GM23338 (cell line): ENCODE measurements around the gene NPAT. TPM values are rescaled to one million over a fixed set of nuclear protein-coding genes. Genes with fewer than 3 reads are reported as not detected.

Source experiments
- ATAC-seq: fragments of 200-7000 bp; cut with Tn5 transposase; 3 replicates; pipeline ENCODE4 v1.9.1; 2020
- DNase-seq: peaks from one replicate; pipeline ENCODE4 v3.0.0-alpha.2; 2015; ENCODE audit warnings: low spot score
- H2AFZ ChIP-seq: fragments of 200-600 bp; sonication (generic); 2 replicates; pipeline ENCODE4 v1.8.0; 2016; ENCODE audit warnings: antibody characterized with exemption, mild to moderate bottlenecking, moderate library complexity
- H3F3A ChIP-seq: fragments of 200-600 bp; sonication (generic); replicated peaks from 2 replicates; pipeline ENCODE4 v1.8.0; 2017; ENCODE audit warnings: antibody characterized with exemption, mixed run types, low read depth
- H3K27ac ChIP-seq: fragments of 200-600 bp; sonication (generic); 2 replicates; pipeline ENCODE4 v1.6.1; 2016; ENCODE audit warnings: low read depth
- H3K27me3 ChIP-seq: fragments of 200-600 bp; sonication (generic); 2 replicates; pipeline ENCODE4 v1.8.0; 2016; ENCODE audit warnings: mild to moderate bottlenecking, mixed run types, moderate library complexity; ENCODE audit not compliant: insufficient read depth
- H3K36me3 ChIP-seq: fragments of 200-600 bp; sonication (generic); 2 replicates; pipeline ENCODE4 v1.8.0; 2016; ENCODE audit warnings: mild to moderate bottlenecking; ENCODE audit not compliant: insufficient read depth
- H3K4me1 ChIP-seq: fragments of 200-600 bp; sonication (generic); 2 replicates; pipeline ENCODE4 v1.8.0; 2016; ENCODE audit warnings: mild to moderate bottlenecking, moderate library complexity; ENCODE audit not compliant: insufficient read depth
- H3K4me2 ChIP-seq: fragments of 200-600 bp; sonication (generic); 2 replicates; pipeline ENCODE4 v1.7.1; 2017; ENCODE audit warnings: mixed run types
- H3K4me3 ChIP-seq: fragments of 200-600 bp; sonication (generic); 2 replicates; pipeline ENCODE4 v1.6.1; 2016; ENCODE audit warnings: mixed run types
- H3K79me2 ChIP-seq: fragments of 200-600 bp; sonication (generic); replicated peaks from 2 replicates; pipeline ENCODE4 v1.8.0; 2017; ENCODE audit warnings: mild to moderate bottlenecking; ENCODE audit not compliant: insufficient read depth
- H3K9me2 ChIP-seq: fragments of 200-600 bp; sonication (generic); 2 replicates; pipeline ENCODE4 v1.8.0; 2017; ENCODE audit not compliant: insufficient read depth
- H4K20me1 ChIP-seq: fragments of 200-600 bp; sonication (generic); replicated peaks from 2 replicates; pipeline ENCODE4 v1.8.0; 2017; ENCODE audit warnings: mild to moderate bottlenecking; ENCODE audit not compliant: insufficient read depth
- H3K27ac Mint-ChIP-seq: 2 replicates; pipeline ENCODE4 v1.8.0; 2020; ENCODE audit warnings: inconsistent platforms, mild to moderate bottlenecking, moderate library complexity, mixed read lengths
- H3K27me3 Mint-ChIP-seq: 3 replicates; pipeline ENCODE4 v1.8.0; 2022; ENCODE audit warnings: low read depth, mild to moderate bottlenecking, moderate library complexity, mixed read lengths, inconsistent platforms; ENCODE audit not compliant: insufficient read depth, poor library complexity
- H3K36me3 Mint-ChIP-seq: 3 replicates; pipeline ENCODE4 v1.8.0; 2021; ENCODE audit warnings: low read depth, mild to moderate bottlenecking, inconsistent platforms, moderate library complexity, mixed read lengths
- H3K4me1 Mint-ChIP-seq: 3 replicates; pipeline ENCODE4 v1.8.0; 2020; ENCODE audit warnings: mild to moderate bottlenecking, inconsistent platforms, mixed read lengths
- H3K4me3 Mint-ChIP-seq: 3 replicates; pipeline ENCODE4 v1.8.0; 2021; ENCODE audit warnings: moderate library complexity, mild to moderate bottlenecking, inconsistent platforms, mixed read lengths
- H3K9me3 Mint-ChIP-seq: 3 replicates; pipeline ENCODE4 v1.8.0; 2020; ENCODE audit warnings: moderate library complexity, mild to moderate bottlenecking, inconsistent platforms, mixed read lengths
- CREB1 ChIP-seq: fragments of 250-450 bp; sonication (Bioruptor Pico); IDR thresholded peaks from 2 replicates; pipeline ENCODE4 v1.5.0; 2020; ENCODE audit warnings: low read depth, mild to moderate bottlenecking, moderate library complexity
- EZH2 ChIP-seq: fragments of 200-600 bp; sonication (generic); IDR thresholded peaks from one replicate; pipeline ENCODE4 v1.8.0; 2017; ENCODE audit warnings: antibody characterized with exemption, mild to moderate bottlenecking, low read depth; ENCODE audit not compliant: unreplicated experiment
- JUNB ChIP-seq: IDR thresholded peaks from one replicate; pipeline ENCODE4 v1.6.1; 2016; ENCODE audit warnings: antibody characterized with exemption; ENCODE audit not compliant: unreplicated experiment
- POLR2AphosphoS5 ChIP-seq: IDR thresholded peaks from 2 replicates; pipeline ENCODE4 v1.6.1; 2016; ENCODE audit warnings: antibody characterized with exemption, low read depth
- STAT1 ChIP-seq: IDR thresholded peaks from one replicate; pipeline ENCODE4 v1.6.1; 2016; ENCODE audit warnings: antibody characterized with exemption; ENCODE audit not compliant: unreplicated experiment
- ZNF331 ChIP-seq: fragments of 250-450 bp; sonication (Bioruptor Pico); IDR thresholded peaks from 2 replicates; pipeline ENCODE4 v1.5.0; 2020; ENCODE audit warnings: low read depth, mild to moderate bottlenecking, moderate library complexity
- polyA plus RNA-seq: library from polyadenylated mRNA; unstranded; fragments of >200 nt; fragmentation: Nextera tagmentation; extraction: Ambion mirVana; gene quantifications from 2 replicates; pipeline ENCODE4 v1.2.1, GENCODE V29; 2016
- total RNA-seq: library from RNA; depleted of rRNA; stranded (reverse); fragments of >200 nt; shearing (Covaris generic); gene quantifications from 2 replicates; pipeline ENCODE4 v1.2.3, GENCODE V29; 2014
- TF ChIP-seq, protein P1 (sequence below), 2 experiments: fragments of 200-600 bp in 1 of 2; sonication (generic) in 1 of 2; conservative IDR thresholded peaks; 2 replicates each; pipeline versions ENCODE4 v1.5.1 to v1.6.1; 2016 to 2017; ENCODE audit warnings: antibody characterized with exemption in 2 of 2, low read depth in 2 of 2, mild to moderate bottlenecking in 2 of 2, moderate library complexity in 1 of 2
- TF ChIP-seq, protein P2 (sequence below): IDR thresholded peaks from 2 replicates; pipeline ENCODE4 v1.6.1; 2016; ENCODE audit warnings: antibody characterized with exemption
- TF ChIP-seq, protein P3 (sequence below): IDR thresholded peaks from one replicate; pipeline ENCODE4 v1.6.1; 2018; ENCODE audit warnings: antibody characterized with exemption; ENCODE audit not compliant: unreplicated experiment
- TF ChIP-seq, protein P4 (sequence below): fragments of 250-450 bp; sonication (Bioruptor Pico); IDR thresholded peaks from 2 replicates; pipeline ENCODE4 v1.5.0; 2020; ENCODE audit warnings: mild to moderate bottlenecking, moderate library complexity

Gene NPAT
- total and polyA plus RNA-seq, 2 experiments from 2014 or later, result 24.2 to 25.1 TPM

DNA sequence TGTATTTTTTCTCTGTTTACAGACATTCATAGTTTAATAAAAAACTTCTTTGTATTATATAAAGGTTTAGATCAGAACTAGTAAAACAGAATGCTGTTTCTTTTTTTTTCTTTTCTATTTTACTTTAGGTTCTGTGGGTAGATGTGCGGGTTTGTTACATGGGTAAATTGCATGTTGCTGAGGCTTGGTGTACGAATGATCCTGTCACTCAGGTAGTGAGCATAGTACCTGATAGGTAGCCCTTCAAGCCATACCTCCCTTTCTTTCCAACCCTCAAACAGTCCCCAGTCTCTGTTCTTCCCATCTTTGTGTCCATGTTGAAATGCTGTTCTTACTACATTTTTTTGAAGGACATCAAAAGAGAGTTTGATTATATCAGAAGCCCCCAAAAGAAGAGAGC, 3.6 kb upstream of the NPAT start:
- Mint-ChIP-seq H3K36me3 (peaks cover 31% of the 10 kb centered on the region; the same call in 2 of the 3 replicates), H3K4me3 (no peak overlapping the region), H3K9me3 (no peaks in the 10 kb centered on the region), H3K4me1 (peaks cover 16% of the 10 kb centered on the region; the same call in 2 of the 3 replicates), H3K27me3 (no peaks in the 10 kb centered on the region), H3K27ac (no peak overlapping the region)
- H3K36me3 ChIP-seq, result peaks cover 10% of the 10 kb centered on the region; the same call in 1 of the 2 replicates
- peaks cover 12% of the 10 kb centered on the region for H4K20me1 ChIP-seq
- no peak overlapping the region for H2AFZ ChIP-seq
- no peaks in the 10 kb centered on the region for H3K9me2 ChIP-seq
- H3K27ac ChIP-seq, result peak overlapping the region; percentile 17; the same call in 1 of the 2 replicates
- H3K27me3 ChIP-seq, result no peaks in the 10 kb centered on the region
- H3K79me2 ChIP-seq, result peaks cover 54% of the 10 kb centered on the region
- no peak overlapping the region for H3K4me3 ChIP-seq
- TF ChIP-seq, protein P1, sequence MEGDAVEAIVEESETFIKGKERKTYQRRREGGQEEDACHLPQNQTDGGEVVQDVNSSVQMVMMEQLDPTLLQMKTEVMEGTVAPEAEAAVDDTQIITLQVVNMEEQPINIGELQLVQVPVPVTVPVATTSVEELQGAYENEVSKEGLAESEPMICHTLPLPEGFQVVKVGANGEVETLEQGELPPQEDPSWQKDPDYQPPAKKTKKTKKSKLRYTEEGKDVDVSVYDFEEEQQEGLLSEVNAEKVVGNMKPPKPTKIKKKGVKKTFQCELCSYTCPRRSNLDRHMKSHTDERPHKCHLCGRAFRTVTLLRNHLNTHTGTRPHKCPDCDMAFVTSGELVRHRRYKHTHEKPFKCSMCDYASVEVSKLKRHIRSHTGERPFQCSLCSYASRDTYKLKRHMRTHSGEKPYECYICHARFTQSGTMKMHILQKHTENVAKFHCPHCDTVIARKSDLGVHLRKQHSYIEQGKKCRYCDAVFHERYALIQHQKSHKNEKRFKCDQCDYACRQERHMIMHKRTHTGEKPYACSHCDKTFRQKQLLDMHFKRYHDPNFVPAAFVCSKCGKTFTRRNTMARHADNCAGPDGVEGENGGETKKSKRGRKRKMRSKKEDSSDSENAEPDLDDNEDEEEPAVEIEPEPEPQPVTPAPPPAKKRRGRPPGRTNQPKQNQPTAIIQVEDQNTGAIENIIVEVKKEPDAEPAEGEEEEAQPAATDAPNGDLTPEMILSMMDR (conservative IDR thresholded peaks at IDR 0.05; ENCODE audit: low read depth in 2 of 2), result no peak
- TF ChIP-seq ZNF331, result no peak
- TF ChIP-seq, protein P2, sequence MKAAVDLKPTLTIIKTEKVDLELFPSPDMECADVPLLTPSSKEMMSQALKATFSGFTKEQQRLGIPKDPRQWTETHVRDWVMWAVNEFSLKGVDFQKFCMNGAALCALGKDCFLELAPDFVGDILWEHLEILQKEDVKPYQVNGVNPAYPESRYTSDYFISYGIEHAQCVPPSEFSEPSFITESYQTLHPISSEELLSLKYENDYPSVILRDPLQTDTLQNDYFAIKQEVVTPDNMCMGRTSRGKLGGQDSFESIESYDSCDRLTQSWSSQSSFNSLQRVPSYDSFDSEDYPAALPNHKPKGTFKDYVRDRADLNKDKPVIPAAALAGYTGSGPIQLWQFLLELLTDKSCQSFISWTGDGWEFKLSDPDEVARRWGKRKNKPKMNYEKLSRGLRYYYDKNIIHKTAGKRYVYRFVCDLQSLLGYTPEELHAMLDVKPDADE, result no peak
- TF ChIP-seq, protein P3, sequence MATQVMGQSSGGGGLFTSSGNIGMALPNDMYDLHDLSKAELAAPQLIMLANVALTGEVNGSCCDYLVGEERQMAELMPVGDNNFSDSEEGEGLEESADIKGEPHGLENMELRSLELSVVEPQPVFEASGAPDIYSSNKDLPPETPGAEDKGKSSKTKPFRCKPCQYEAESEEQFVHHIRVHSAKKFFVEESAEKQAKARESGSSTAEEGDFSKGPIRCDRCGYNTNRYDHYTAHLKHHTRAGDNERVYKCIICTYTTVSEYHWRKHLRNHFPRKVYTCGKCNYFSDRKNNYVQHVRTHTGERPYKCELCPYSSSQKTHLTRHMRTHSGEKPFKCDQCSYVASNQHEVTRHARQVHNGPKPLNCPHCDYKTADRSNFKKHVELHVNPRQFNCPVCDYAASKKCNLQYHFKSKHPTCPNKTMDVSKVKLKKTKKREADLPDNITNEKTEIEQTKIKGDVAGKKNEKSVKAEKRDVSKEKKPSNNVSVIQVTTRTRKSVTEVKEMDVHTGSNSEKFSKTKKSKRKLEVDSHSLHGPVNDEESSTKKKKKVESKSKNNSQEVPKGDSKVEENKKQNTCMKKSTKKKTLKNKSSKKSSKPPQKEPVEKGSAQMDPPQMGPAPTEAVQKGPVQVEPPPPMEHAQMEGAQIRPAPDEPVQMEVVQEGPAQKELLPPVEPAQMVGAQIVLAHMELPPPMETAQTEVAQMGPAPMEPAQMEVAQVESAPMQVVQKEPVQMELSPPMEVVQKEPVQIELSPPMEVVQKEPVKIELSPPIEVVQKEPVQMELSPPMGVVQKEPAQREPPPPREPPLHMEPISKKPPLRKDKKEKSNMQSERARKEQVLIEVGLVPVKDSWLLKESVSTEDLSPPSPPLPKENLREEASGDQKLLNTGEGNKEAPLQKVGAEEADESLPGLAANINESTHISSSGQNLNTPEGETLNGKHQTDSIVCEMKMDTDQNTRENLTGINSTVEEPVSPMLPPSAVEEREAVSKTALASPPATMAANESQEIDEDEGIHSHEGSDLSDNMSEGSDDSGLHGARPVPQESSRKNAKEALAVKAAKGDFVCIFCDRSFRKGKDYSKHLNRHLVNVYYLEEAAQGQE, result no peak
- TF ChIP-seq, protein P4, sequence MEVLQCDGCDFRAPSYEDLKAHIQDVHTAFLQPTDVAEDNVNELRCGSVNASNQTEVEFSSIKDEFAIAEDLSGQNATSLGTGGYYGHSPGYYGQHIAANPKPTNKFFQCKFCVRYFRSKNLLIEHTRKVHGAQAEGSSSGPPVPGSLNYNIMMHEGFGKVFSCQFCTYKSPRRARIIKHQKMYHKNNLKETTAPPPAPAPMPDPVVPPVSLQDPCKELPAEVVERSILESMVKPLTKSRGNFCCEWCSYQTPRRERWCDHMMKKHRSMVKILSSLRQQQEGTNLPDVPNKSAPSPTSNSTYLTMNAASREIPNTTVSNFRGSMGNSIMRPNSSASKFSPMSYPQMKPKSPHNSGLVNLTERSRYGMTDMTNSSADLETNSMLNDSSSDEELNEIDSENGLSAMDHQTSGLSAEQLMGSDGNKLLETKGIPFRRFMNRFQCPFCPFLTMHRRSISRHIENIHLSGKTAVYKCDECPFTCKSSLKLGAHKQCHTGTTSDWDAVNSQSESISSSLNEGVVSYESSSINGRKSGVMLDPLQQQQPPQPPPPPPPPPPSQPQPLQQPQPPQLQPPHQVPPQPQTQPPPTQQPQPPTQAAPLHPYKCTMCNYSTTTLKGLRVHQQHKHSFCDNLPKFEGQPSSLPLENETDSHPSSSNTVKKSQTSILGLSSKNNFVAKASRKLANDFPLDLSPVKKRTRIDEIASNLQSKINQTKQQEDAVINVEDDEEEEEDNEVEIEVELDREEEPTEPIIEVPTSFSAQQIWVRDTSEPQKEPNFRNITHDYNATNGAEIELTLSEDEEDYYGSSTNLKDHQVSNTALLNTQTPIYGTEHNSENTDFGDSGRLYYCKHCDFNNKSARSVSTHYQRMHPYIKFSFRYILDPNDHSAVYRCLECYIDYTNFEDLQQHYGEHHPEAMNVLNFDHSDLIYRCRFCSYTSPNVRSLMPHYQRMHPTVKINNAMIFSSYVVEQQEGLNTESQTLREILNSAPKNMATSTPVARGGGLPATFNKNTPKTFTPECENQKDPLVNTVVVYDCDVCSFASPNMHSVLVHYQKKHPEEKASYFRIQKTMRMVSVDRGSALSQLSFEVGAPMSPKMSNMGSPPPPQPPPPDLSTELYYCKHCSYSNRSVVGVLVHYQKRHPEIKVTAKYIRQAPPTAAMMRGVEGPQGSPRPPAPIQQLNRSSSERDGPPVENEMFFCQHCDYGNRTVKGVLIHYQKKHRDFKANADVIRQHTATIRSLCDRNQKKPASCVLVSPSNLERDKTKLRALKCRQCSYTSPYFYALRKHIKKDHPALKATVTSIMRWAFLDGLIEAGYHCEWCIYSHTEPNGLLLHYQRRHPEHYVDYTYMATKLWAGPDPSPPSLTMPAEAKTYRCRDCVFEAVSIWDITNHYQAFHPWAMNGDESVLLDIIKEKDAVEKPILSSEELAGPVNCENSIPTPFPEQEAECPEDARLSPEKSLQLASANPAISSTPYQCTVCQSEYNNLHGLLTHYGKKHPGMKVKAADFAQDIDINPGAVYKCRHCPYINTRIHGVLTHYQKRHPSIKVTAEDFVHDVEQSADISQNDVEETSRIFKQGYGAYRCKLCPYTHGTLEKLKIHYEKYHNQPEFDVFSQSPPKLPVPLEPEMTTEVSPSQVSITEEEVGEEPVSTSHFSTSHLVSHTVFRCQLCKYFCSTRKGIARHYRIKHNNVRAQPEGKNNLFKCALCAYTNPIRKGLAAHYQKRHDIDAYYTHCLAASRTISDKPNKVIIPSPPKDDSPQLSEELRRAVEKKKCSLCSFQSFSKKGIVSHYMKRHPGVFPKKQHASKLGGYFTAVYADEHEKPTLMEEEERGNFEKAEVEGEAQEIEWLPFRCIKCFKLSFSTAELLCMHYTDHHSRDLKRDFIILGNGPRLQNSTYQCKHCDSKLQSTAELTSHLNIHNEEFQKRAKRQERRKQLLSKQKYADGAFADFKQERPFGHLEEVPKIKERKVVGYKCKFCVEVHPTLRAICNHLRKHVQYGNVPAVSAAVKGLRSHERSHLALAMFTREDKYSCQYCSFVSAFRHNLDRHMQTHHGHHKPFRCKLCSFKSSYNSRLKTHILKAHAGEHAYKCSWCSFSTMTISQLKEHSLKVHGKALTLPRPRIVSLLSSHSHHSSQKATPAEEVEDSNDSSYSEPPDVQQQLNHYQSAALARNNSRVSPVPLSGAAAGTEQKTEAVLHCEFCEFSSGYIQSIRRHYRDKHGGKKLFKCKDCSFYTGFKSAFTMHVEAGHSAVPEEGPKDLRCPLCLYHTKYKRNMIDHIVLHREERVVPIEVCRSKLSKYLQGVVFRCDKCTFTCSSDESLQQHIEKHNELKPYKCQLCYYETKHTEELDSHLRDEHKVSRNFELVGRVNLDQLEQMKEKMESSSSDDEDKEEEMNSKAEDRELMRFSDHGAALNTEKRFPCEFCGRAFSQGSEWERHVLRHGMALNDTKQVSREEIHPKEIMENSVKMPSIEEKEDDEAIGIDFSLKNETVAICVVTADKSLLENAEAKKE, result no peak
- no peak for TF ChIP-seq CREB1
- no peak for TF ChIP-seq JUNB
- no peak for TF ChIP-seq STAT1
- no peak for TF ChIP-seq POLR2AphosphoS5
- no peak for TF ChIP-seq EZH2
- H3F3A ChIP-seq, result peaks cover 5% of the 10 kb centered on the region
- peaks cover 16% of the 10 kb centered on the region for H3K4me1 ChIP-seq
- H3K4me2 ChIP-seq, result no peak overlapping the region
- ATAC-seq (no peak), DNase-seq (no peak)
